GM12878 (cell line): Measurements from ENCODE around the gene TNKS1BP1. TPM values are rescaled to one million over a fixed set of nuclear protein-coding genes. Genes with fewer than 3 reads are reported as not detected.
A peak's percentile ranks its signal among the peaks of the same experiment; 100 is the strongest.

Experiments
- ATAC-seq: fragments of 200-7000 bp; cut with Tn5 transposase; 3 replicates; pipeline ENCODE4 v1.9.1; 2020; ENCODE audit warnings: mild to moderate bottlenecking, moderate library complexity
- BruUV-seq: library from RNA; stranded (reverse); fragments of 400-500 nt; replicated peaks from 2 replicates; lab custom pipeline; 2021; lab: Mats Ljungman, UMichigan
- CTCF ChIA-PET: fragments of 300-600 bp; sonication (Branson Sonifier 250); formaldehyde crosslinking; extraction: SDS; loops from one replicate; lab custom pipeline; 2021; ENCODE audit warnings: inconsistent platforms; lab: Yijun Ruan, JAX
- POLR2A ChIA-PET: fragments of 350-600 bp; formaldehyde crosslinking; extraction: SDS; loops from one replicate; lab custom pipeline; 2021; ENCODE audit warnings: inconsistent platforms; lab: Charles Lee
- RAD21 ChIA-PET: fragments of 300-600 bp; sonication (Branson Sonifier 250); formaldehyde crosslinking; loops from one replicate; lab custom pipeline; 2023; ENCODE audit warnings: antibody characterized with exemption; ENCODE audit not compliant: unreplicated experiment; lab: Charles Lee
- SMC1A ChIA-PET: fragments of 300-600 bp; sonication (Branson Sonifier 250); formaldehyde crosslinking; loops from one replicate; lab custom pipeline; 2023; ENCODE audit not compliant: unreplicated experiment, uncharacterized antibody; lab: Charles Lee
- DNase-seq: peaks from one replicate; pipeline ENCODE4 v3.0.0-alpha.2; 2011; ENCODE audit warnings: low read depth, low spot score
- FAIRE-seq: peaks from 3 replicates; lab custom pipeline; 2011; peaks lifted over from hg19 to GRCh38; lab: Jason Lieb, UNC
- H2AFZ ChIP-seq: 2 replicates; pipeline ENCODE4 v1.6.0; 2011; ENCODE audit warnings: low read depth, low read length, control low read depth; ENCODE audit not compliant: control insufficient read depth
- H3K27ac ChIP-seq: 2 replicates; pipeline ENCODE4 v1.5.1; 2011; ENCODE audit warnings: control low read depth; ENCODE audit not compliant: control insufficient read depth, insufficient read depth
- H3K27me3 ChIP-seq, 2 experiments: replicated peaks in 1 of 2; 2 replicates each; pipeline versions ENCODE4 v1.6.0 to v1.6.1; 2011; ENCODE audit warnings: low read length in 1 of 2; ENCODE audit not compliant: control insufficient read depth in 2 of 2, insufficient read depth in 2 of 2
- H3K36me3 ChIP-seq, 2 experiments: 2 replicates each; pipeline ENCODE4 v1.5.1; 2011; ENCODE audit warnings: low read length in 1 of 2; ENCODE audit not compliant: control insufficient read depth in 2 of 2, insufficient read depth in 2 of 2
- H3K4me1 ChIP-seq: 2 replicates; pipeline ENCODE4 v1.6.1; 2011; ENCODE audit warnings: mild to moderate bottlenecking, low read length, moderate library complexity, mixed read lengths; ENCODE audit not compliant: control insufficient read depth, insufficient read depth
- H3K4me2 ChIP-seq: 2 replicates; pipeline ENCODE4 v1.6.0; 2011; ENCODE audit warnings: control low read depth; ENCODE audit not compliant: control insufficient read depth, insufficient read depth
- H3K4me3 ChIP-seq: fragments of 200-600 bp; sonication (generic); 2 replicates; pipeline ENCODE4 v1.5.1; 2016
- H3K79me2 ChIP-seq: 2 replicates; pipeline ENCODE4 v1.6.0; 2011; ENCODE audit warnings: low read length; ENCODE audit not compliant: control insufficient read depth, insufficient read depth
- H3K9ac ChIP-seq: 2 replicates; pipeline ENCODE4 v1.8.0; 2011; ENCODE audit warnings: low read length, control low read depth, mixed read lengths; ENCODE audit not compliant: control insufficient read depth, insufficient read depth
- H3K9me3 ChIP-seq: replicated peaks from 3 replicates; pipeline ENCODE4 v1.5.1; 2011; ENCODE audit warnings: mild to moderate bottlenecking, low read length; ENCODE audit not compliant: control insufficient read depth, insufficient read depth
- H4K20me1 ChIP-seq: 2 replicates; pipeline ENCODE4 v1.6.0; 2011; ENCODE audit not compliant: control insufficient read depth, insufficient read depth
- HDAC2 ChIP-seq: fragments of 200-600 bp; sonication (generic); IDR thresholded peaks from 2 replicates; pipeline ENCODE4 v1.6.1; 2017
- IRF4 ChIP-seq: IDR thresholded peaks from 2 replicates; pipeline ENCODE4 v1.6.1; 2011; ENCODE audit warnings: low read depth, low read length
- MTA2 ChIP-seq: fragments of 450-650 bp; IDR thresholded peaks from 2 replicates; pipeline ENCODE4 v1.6.1; 2016; ENCODE audit warnings: low read depth, mild to moderate bottlenecking, moderate library complexity
- SIX5 ChIP-seq: IDR thresholded peaks from 2 replicates; pipeline ENCODE4 v1.6.1; 2011; ENCODE audit warnings: mild to moderate bottlenecking, low read depth, low read length, moderate library complexity; ENCODE audit not compliant: severe bottlenecking
- STAT3 ChIP-seq: IDR thresholded peaks from 2 replicates; pipeline ENCODE4 v1.6.1; 2011; ENCODE audit warnings: low read depth, low read length, improper control_type of control experiment
- WGBS: methylation state at CpG from one replicate; pipeline ENCODE4 v1.1.6; 2016; ENCODE audit warnings: low lambda C conversion rate; ENCODE audit not compliant: insufficient replicate concordance, insufficient coverage; ENCODE audit errors: missing lambda C conversion rate; 5-methylcytosine and 5-hydroxymethylcytosine counted together
- in situ Hi-C: fragments of 300-500 bp; cut with MboI; formaldehyde crosslinking; loops from 9 replicates; pipeline ENCODE4 v1.14.3; 2018; ENCODE audit warnings: mixed read lengths
- intact Hi-C: fragments of 100-400 bp; cut with micrococcal nuclease; formaldehyde crosslinking; loops from one replicate; pipeline ENCODE4 v1.14.2; 2022; ENCODE audit not compliant: unreplicated experiment
- polyA plus RNA-seq, 11 experiments: library from polyadenylated mRNA; depleted of rRNA in 4 of 11; unstranded in 6 of 11; stranded (reverse) in 5 of 11; fragments of >200 nt; fragmentation: Nextera tagmentation in 4 of 11; fragmentation: Illumina TruSeq in 1 of 11; extraction: Ambion mirVana in 4 of 11; extraction: Trizol in 1 of 11; gene quantifications; 1 replicate in 1 of 11; 2 replicates in 10 of 11; pipeline versions ENCODE4 v1.2.1 to v1.2.3, GENCODE V29; 2011 to 2016; ENCODE audit warnings: inconsistent platforms in 2 of 11, missing spikeins in 2 of 11, low read depth in 1 of 11
- total RNA-seq, 4 experiments: library from RNA; depleted of rRNA in 3 of 4; stranded (reverse); fragments of >200 nt in 3 of 4; fragmentation: Illumina TruSeq in 1 of 4; extraction: Trizol in 1 of 4; gene quantifications; 2 replicates each; pipeline versions ENCODE4 v1.2.1 to v1.2.3, GENCODE V29; 2013 to 2021
- TF ChIP-seq, protein P1 (sequence below): IDR thresholded peaks from 2 replicates; pipeline ENCODE4 v1.6.1; 2011; ENCODE audit warnings: borderline replicate concordance, low read depth, mild to moderate bottlenecking, moderate library complexity, low read length; ENCODE audit not compliant: insufficient read depth, poor library complexity, severe bottlenecking
- TF ChIP-seq, protein P2 (sequence below): IDR thresholded peaks from 2 replicates; pipeline ENCODE4 v1.6.1; 2012; ENCODE audit warnings: low read depth, low read length, improper control_type of control experiment

Gene TNKS1BP1
- total and polyA plus RNA-seq, 10 of the 15 experiments (the other 5 are each of a cell fraction or from before 2014, with no cell fraction given): 0.26 to 15.8 (median 4.3) TPM

- Histone ChIP-seq H3K9ac (no peak overlapping the region), H3K9me3 (no peaks in the 10 kb centered on the region), H2AFZ (no peak overlapping the region), H3K4me3 (no peak overlapping the region), H3K36me3 (peaks cover 34 to 35% of the 10 kb centered on the region in 2 experiments), H3K27ac (no peak overlapping the region), H3K27me3 (no peaks in the 10 kb centered on the region), H4K20me1 (no peaks in the 10 kb centered on the region), H3K4me1 (peaks cover 18% of the 10 kb centered on the region), H3K79me2 (peaks cover 19% of the 10 kb centered on the region), H3K4me2 (no peak overlapping the region)
- ATAC-seq (peak; percentile 18), DNase-seq (no peak), FAIRE-seq (peak; percentile 13)
- 40% methylated on average over 9 of the region's 9 CpGs for WGBS
- ChIA-PET SMC1A (no interaction called here), RAD21 (no interaction called here), CTCF (interaction anchor here (0.6 kb wide), 1 partner anchor 128 kb away, joined by 3 read pairs; no protein-coding TSS in a partner anchor), POLR2A (no interaction called here)
- BruUV-seq: no TSS peak
- in situ Hi-C loops (loop anchor here (25.0 kb wide), 2 partner anchors 1182 to 1257 kb away; partner anchors contain the start of genes LPXN, OR5B21 and ZFP91), intact Hi-C loops (no loop called here)
- no peak for TF ChIP-seq HDAC2
- no peak for TF ChIP-seq IRF4
- TF ChIP-seq, protein P1, sequence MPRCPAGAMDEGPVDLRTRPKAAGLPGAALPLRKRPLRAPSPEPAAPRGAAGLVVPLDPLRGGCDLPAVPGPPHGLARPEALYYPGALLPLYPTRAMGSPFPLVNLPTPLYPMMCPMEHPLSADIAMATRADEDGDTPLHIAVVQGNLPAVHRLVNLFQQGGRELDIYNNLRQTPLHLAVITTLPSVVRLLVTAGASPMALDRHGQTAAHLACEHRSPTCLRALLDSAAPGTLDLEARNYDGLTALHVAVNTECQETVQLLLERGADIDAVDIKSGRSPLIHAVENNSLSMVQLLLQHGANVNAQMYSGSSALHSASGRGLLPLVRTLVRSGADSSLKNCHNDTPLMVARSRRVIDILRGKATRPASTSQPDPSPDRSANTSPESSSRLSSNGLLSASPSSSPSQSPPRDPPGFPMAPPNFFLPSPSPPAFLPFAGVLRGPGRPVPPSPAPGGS: no peak
- no peak for TF ChIP-seq MTA2
- TF ChIP-seq, protein P2, sequence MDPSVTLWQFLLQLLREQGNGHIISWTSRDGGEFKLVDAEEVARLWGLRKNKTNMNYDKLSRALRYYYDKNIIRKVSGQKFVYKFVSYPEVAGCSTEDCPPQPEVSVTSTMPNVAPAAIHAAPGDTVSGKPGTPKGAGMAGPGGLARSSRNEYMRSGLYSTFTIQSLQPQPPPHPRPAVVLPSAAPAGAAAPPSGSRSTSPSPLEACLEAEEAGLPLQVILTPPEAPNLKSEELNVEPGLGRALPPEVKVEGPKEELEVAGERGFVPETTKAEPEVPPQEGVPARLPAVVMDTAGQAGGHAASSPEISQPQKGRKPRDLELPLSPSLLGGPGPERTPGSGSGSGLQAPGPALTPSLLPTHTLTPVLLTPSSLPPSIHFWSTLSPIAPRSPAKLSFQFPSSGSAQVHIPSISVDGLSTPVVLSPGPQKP: no peak
- TF ChIP-seq STAT3: no peak
- no peak for TF ChIP-seq SIX5
These were observed 5.3 kb upstream of the TNKS1BP1 start for GRCh38 chr11:57330029-57330428.
